Renal cortex interstitium (tissue), 3 donors: ENCODE data around the gene OR52I2. TPM values are rescaled to one million over a fixed set of nuclear protein-coding genes. Genes with fewer than 3 reads are reported as not detected.

Experiments
- polyA plus RNA-seq, 3 donors: library from polyadenylated mRNA; unstranded; fragments of 120-200 nt; gene quantifications; one replicate each; pipeline ENCODE4 v1.2.1, GENCODE V29; 2013; ENCODE audit not compliant: insufficient read length in 3 of 3

OR52I2 gene
- polyA plus RNA-seq, 3 donors: not detected

Other genes starting within 250 kb of the OR52I2 start
- not detected for gene OR52B4, start 213.4 kb upstream of the OR52I2 start, polyA plus RNA-seq
- 10 to 100 TPM; 20.5 to 22.6 (median 21.7) TPM for gene TRIM21, start 188.0 kb upstream of the OR52I2 start, polyA plus RNA-seq
- not detected for gene OR52K2, start 132.4 kb upstream of the OR52I2 start, polyA plus RNA-seq
- gene OR52K1, start 99.1 kb upstream of the OR52I2 start, polyA plus RNA-seq: under 1 TPM; 0.10 to 0.18 (median 0.11) TPM
- not detected for gene OR52M1, start 36.6 kb upstream of the OR52I2 start, polyA plus RNA-seq
- under 1 TPM in 2 of 3 donors, not detected in 1; 0.05 to 0.06 TPM for gene OR52I1, start 12.3 kb downstream of the OR52I2 start, polyA plus RNA-seq
- 10 to 100 TPM; 19.0 to 21.0 (median 19.6) TPM for gene TRIM68, start 26.5 kb downstream of the OR52I2 start, polyA plus RNA-seq
- gene OR51D1, start 55.7 kb downstream of the OR52I2 start, polyA plus RNA-seq: not detected
- 1 to 10 TPM; 1.4 to 1.8 (median 1.4) TPM for gene OR51E1, start 62.2 kb downstream of the OR52I2 start, polyA plus RNA-seq
- 1 to 10 TPM in 2 of 3 donors, under 1 TPM in 1; 0.91 to 1.3 (median 1.2) TPM for gene OR51E2, start 116.1 kb downstream of the OR52I2 start, polyA plus RNA-seq
- gene MMP26, start 123.0 kb downstream of the OR52I2 start, polyA plus RNA-seq: under 1 TPM; 0.43 to 0.89 (median 0.80) TPM
- not detected for gene OR51F1, start 188.2 kb downstream of the OR52I2 start, polyA plus RNA-seq
- gene OR52R1, start 222.6 kb downstream of the OR52I2 start, polyA plus RNA-seq: not detected
- not detected for gene OR51F2, start 239.6 kb downstream of the OR52I2 start, polyA plus RNA-seq